ENCODE results near the gene ACADL.
A peak's percentile ranks its signal among the peaks of the same experiment; 100 is the strongest.
"Not testable (repeated sequence)": the region's sequence is repeated elsewhere in the genome, so short reads cannot be mapped to it uniquely, and the experiment has no call there.

The ACADL gene

DNA sequence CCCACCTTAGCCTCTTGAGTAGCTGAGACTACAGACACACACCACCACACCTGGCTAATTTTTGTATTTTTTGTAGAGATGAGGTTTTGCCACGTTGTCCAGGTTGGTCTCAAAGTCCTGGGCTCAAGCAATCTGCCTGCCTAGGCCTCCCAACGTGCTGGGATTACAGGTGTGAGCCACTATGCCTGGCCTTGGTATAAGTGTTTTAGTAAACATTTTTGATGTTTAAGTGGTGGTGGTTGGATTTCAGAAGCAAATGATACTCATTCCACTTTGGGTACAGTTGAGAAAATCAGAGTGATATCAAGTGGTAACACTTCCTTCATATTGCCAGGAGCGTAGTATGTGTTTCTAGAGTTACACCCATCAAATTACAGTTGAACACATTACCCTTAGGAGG is 25.4 kb downstream of the ACADL start:
- Histone ChIP-seq H3K9ac (ENCODE audit: low read depth, low read length) (no peak overlapping the region), H3K36me3 (ENCODE audit: insufficient read depth, low read length) (no peaks in the 10 kb centered on the region), H3K4me3 (ENCODE audit: low read length) (no peak overlapping the region), H3K4me1 (ENCODE audit: insufficient read depth, low read length) (no peaks in the 10 kb centered on the region), H3K27me3 (ENCODE audit: insufficient read depth, low read length) (no peaks in the 10 kb centered on the region), H3K27ac (ENCODE audit: low read depth, low read length) (no peak overlapping the region), H3K9me3 (ENCODE audit: insufficient read depth, low read depth, low read length) (no peaks in the 10 kb centered on the region)
- 91% methylated on average over 3 of the region's 3 CpGs for WGBS

DNA sequence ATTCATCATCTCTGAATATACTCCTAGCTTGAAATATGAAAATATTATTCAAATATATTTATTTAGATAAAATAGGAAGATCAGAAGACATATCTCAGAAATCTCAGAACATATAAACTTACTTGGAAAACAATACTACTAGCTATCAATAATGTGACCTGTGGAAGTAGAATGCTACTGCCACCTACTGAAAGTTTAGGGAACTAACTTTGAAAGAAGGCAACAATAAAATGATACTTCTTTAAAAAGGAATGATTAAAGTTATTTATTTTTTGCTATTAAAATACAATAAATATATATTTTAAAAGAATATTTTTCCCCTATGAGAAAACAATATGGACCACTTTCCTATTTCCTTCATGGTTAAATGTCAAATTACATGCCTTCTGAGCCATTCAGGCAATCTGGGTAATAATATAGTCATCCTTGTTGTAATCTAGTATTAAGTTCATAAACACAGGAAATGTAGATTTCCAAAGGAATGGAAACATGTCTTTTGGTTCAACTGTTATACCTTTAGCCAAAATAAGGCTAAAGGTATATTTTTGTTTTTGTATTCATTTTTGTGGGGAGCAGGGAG is 26.0 kb downstream of the ACADL start:
- H3K4me3 ChIP-seq (ENCODE audit: low read length): no peak overlapping the region
- H3K27ac ChIP-seq (ENCODE audit: low read depth, low read length): no peak overlapping the region
- no peaks in the 10 kb centered on the region for H3K9me3 ChIP-seq (ENCODE audit: insufficient read depth, low read depth, low read length)
- H3K4me1 ChIP-seq (ENCODE audit: insufficient read depth, low read length): no peaks in the 10 kb centered on the region
- no peaks in the 10 kb centered on the region for H3K36me3 ChIP-seq (ENCODE audit: insufficient read depth, low read length)
- no peaks in the 10 kb centered on the region for H3K27me3 ChIP-seq (ENCODE audit: insufficient read depth, low read length)
- H3K9ac ChIP-seq (ENCODE audit: low read depth, low read length): no peak overlapping the region

- H3K4me1 ChIP-seq (ENCODE audit: insufficient read depth, low read length): no peaks in the 10 kb centered on the region
- no peak overlapping the region for H3K27ac ChIP-seq (ENCODE audit: low read depth, low read length)
- H3K4me3 ChIP-seq (ENCODE audit: low read length): no peak overlapping the region
- no peaks in the 10 kb centered on the region for H3K27me3 ChIP-seq (ENCODE audit: insufficient read depth, low read length)
- H3K36me3 ChIP-seq (ENCODE audit: insufficient read depth, low read length): no peaks in the 10 kb centered on the region
- no peaks in the 10 kb centered on the region for H3K9me3 ChIP-seq (ENCODE audit: insufficient read depth, low read depth, low read length)
- H3K9ac ChIP-seq (ENCODE audit: low read depth, low read length): no peak overlapping the region
- no CpG with 5 or more reads among the region's 1 CpG for WGBS
Observed at GRCh38 chr2:210198326-210198725, 26.9 kb downstream of the ACADL start.

- no peak overlapping the region for H3K4me3 ChIP-seq (ENCODE audit: low read length)
- no peak overlapping the region for H3K27ac ChIP-seq (ENCODE audit: low read depth, low read length)
- H3K4me1 ChIP-seq (ENCODE audit: insufficient read depth, low read length): no peaks in the 10 kb centered on the region
- H3K9ac ChIP-seq (ENCODE audit: low read depth, low read length): no peak overlapping the region
- H3K27me3 ChIP-seq (ENCODE audit: insufficient read depth, low read length): no peaks in the 10 kb centered on the region
- no peaks in the 10 kb centered on the region for H3K36me3 ChIP-seq (ENCODE audit: insufficient read depth, low read length)
- no peaks in the 10 kb centered on the region for H3K9me3 ChIP-seq (ENCODE audit: insufficient read depth, low read depth, low read length)
- 95% methylated on average over 1 of the region's 2 CpGs for WGBS
Observed at GRCh38 chr2:210197720-210198119, 27.5 kb downstream of the ACADL start.

DNA sequence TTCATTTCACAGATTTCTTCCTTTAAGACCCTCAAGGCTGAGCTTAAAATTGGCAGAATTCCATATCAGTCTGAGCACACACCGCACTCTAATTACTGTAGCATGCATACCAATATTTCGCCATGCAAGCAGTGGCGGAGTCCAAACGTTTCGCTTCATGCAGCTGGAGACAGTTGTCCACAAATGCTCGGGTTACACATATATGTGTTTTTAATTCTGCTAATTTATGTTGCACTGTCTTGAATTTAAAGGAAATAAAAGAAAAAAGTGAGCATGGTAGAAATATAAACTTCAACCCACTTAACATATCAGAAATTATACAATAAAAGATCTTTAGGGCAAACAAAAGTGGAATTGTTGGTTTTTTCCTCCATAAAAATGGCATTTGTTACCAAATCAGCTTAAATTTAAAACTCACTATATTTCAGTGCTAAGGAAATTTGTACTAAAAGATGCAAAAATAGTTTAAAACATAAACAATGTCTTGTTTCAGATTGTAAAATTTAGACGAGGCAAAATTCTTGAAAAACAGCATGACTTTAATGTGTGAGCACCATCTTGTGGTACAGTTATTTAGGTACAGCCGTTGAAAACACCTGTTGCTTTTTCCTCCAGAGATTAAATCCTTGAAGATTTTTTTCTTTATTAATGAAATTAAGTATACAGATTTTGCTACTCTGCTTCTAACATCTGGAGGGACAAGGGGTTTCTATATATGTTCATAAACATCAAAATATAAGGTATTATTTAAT is 30.0 kb downstream of the ACADL start:
- H3K9me3 ChIP-seq (ENCODE audit: insufficient read depth, low read depth, low read length): no peaks in the 10 kb centered on the region
- no peak overlapping the region for H3K9ac ChIP-seq (ENCODE audit: low read depth, low read length)
- H3K4me1 ChIP-seq (ENCODE audit: insufficient read depth, low read length): no peaks in the 10 kb centered on the region
- WGBS: 68% methylated on average over 8 of the region's 8 CpGs
- no peaks in the 10 kb centered on the region for H3K36me3 ChIP-seq (ENCODE audit: insufficient read depth, low read length)
- H3K27ac ChIP-seq (ENCODE audit: low read depth, low read length): no peak overlapping the region
- no peak overlapping the region for H3K4me3 ChIP-seq (ENCODE audit: low read length)
- H3K27me3 ChIP-seq (ENCODE audit: insufficient read depth, low read length): no peaks in the 10 kb centered on the region

GRCh38 chr2:210190345-210190744 is 34.9 kb downstream of the ACADL start:
- no peaks in the 10 kb centered on the region for H3K9me3 ChIP-seq (ENCODE audit: insufficient read depth, low read depth, low read length)
- H3K27ac ChIP-seq (ENCODE audit: low read depth, low read length): no peak overlapping the region
- WGBS: 91% methylated on average over 3 of the region's 4 CpGs
- no peak overlapping the region for H3K9ac ChIP-seq (ENCODE audit: low read depth, low read length)
- no peak overlapping the region for H3K4me3 ChIP-seq (ENCODE audit: low read length)
- no peaks in the 10 kb centered on the region for H3K36me3 ChIP-seq (ENCODE audit: insufficient read depth, low read length)
- H3K27me3 ChIP-seq (ENCODE audit: insufficient read depth, low read length): no peaks in the 10 kb centered on the region
- H3K4me1 ChIP-seq (ENCODE audit: insufficient read depth, low read length): no peaks in the 10 kb centered on the region

GRCh38 chr2:210189452-210190138 is 35.7 kb downstream of the ACADL start:
- Histone ChIP-seq H3K4me3 (ENCODE audit: low read length) (no peak overlapping the region), H3K27ac (ENCODE audit: low read depth, low read length) (no peak overlapping the region), H3K9me3 (ENCODE audit: insufficient read depth, low read depth, low read length) (no peaks in the 10 kb centered on the region), H3K27me3 (ENCODE audit: insufficient read depth, low read length) (no peaks in the 10 kb centered on the region), H3K4me1 (ENCODE audit: insufficient read depth, low read length) (no peaks in the 10 kb centered on the region), H3K36me3 (ENCODE audit: insufficient read depth, low read length) (no peaks in the 10 kb centered on the region), H3K9ac (ENCODE audit: low read depth, low read length) (no peak overlapping the region)
- WGBS: no CpG with 5 or more reads among the region's 1 CpG

- Histone ChIP-seq H3K9me3 (ENCODE audit: insufficient read depth, low read depth, low read length) (peaks cover 4% of the 10 kb centered on the region), H3K4me3 (ENCODE audit: low read length) (no peak overlapping the region), H3K36me3 (ENCODE audit: insufficient read depth, low read length) (no peaks in the 10 kb centered on the region), H3K9ac (ENCODE audit: low read depth, low read length) (no peak overlapping the region), H3K27me3 (ENCODE audit: insufficient read depth, low read length) (no peaks in the 10 kb centered on the region), H3K27ac (ENCODE audit: low read depth, low read length) (no peak overlapping the region), H3K4me1 (ENCODE audit: insufficient read depth, low read length) (no peaks in the 10 kb centered on the region)
- 84% methylated on average over 2 of the region's 2 CpGs for WGBS
Observed at GRCh38 chr2:210188755-210189154, 36.5 kb downstream of the ACADL start.

DNA sequence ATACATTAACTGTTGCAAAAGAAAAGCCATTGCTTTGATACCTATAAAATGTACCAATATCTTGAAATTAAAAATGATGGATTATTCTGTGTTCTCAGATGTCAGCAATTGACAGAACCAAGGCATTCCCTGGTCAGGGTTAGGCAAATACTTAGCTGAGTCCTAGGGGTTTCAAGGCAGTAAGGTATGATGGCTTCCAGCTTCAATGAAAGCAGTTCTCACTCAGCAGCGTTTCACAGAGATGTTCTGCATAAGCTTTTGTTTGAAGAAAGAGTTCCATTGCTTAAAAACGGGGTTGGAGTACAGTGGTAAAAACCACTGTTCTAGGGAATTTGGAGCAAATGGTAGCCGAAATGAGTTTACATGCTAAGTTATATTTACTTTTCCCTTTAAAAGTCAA is 37.1 kb downstream of the ACADL start:
- 61% methylated on average over 3 of the region's 3 CpGs for WGBS
- Histone ChIP-seq H3K27me3 (ENCODE audit: insufficient read depth, low read length) (no peaks in the 10 kb centered on the region), H3K9ac (ENCODE audit: low read depth, low read length) (no peak overlapping the region), H3K36me3 (ENCODE audit: insufficient read depth, low read length) (no peaks in the 10 kb centered on the region), H3K4me3 (ENCODE audit: low read length) (no peak overlapping the region), H3K9me3 (ENCODE audit: insufficient read depth, low read depth, low read length) (peaks cover 4% of the 10 kb centered on the region), H3K4me1 (ENCODE audit: insufficient read depth, low read length) (no peaks in the 10 kb centered on the region), H3K27ac (ENCODE audit: low read depth, low read length) (no peak overlapping the region)

DNA sequence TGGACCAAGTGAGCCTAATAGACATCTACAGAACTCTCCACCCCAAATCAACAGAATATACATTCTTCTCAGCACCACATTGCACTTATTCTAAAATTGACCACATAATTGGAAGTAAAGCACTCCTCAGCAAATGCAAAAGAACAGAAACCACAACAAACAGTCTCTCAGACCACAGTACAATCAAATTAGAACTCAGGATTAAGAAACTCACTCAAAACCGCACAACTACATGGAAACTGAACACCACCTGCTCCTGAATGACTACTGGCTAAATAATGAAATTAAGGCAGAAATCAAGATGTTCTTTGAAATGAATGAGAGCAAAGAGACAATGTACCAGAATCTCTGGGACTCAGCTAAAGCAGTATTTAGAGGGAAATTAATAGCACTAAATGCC is 41.3 kb downstream of the ACADL start:
- H3K4me1 ChIP-seq (ENCODE audit: insufficient read depth, low read length): peaks cover 24% of the 10 kb centered on the region
- not testable (repeated sequence) for H3K27ac ChIP-seq (ENCODE audit: low read depth, low read length); H3K9me3 ChIP-seq (ENCODE audit: insufficient read depth, low read depth, low read length); H3K9ac ChIP-seq (ENCODE audit: low read depth, low read length); H3K4me3 ChIP-seq (ENCODE audit: low read length); H3K27me3 ChIP-seq (ENCODE audit: insufficient read depth, low read length); H3K36me3 ChIP-seq (ENCODE audit: insufficient read depth, low read length)
- 100% methylated on average over 1 of the region's 1 CpG for WGBS

- WGBS: 47% methylated on average over 12 of the region's 12 CpGs
- H3K4me3 ChIP-seq (ENCODE audit: low read length); H3K27me3 ChIP-seq (ENCODE audit: insufficient read depth, low read length); H3K36me3 ChIP-seq (ENCODE audit: insufficient read depth, low read length); H3K9me3 ChIP-seq (ENCODE audit: insufficient read depth, low read depth, low read length): not testable (repeated sequence)
- Histone ChIP-seq H3K4me1 (ENCODE audit: insufficient read depth, low read length) (peaks cover 42% of the 10 kb centered on the region), H3K9ac (ENCODE audit: low read depth, low read length) (0 out of 2 replicates have a peak overlapping the region, but pooled peaks have one; percentile 46), H3K27ac (ENCODE audit: low read depth, low read length) (peak overlapping the region; percentile 74)
Observed at GRCh38 chr2:210181606-210182088, 43.6 kb downstream of the ACADL start.

Data from HUES64 (cell line).